Measurements from ENCODE around the gene CSDE1.

GRCh38 chr1:114694540-114695310 lies 63.1 kb downstream of the CSDE1 start:
- TF ChIP-seq CTCF (IDR thresholded peaks at IDR 0.05; ENCODE audit: low read depth, low read length) (no peak), POLR2A (IDR thresholded peaks at IDR 0.05; ENCODE audit: extremely low read depth, insufficient read length) (no peak), MAX (IDR thresholded peaks at IDR 0.05; ENCODE audit: low read depth, low read length) (no peak)

Measured in NB4 (cell line).